Tibial nerve (tissue), 4 donors: ENCODE data around the gene TAGLN2. TPM values are rescaled to one million over a fixed set of nuclear protein-coding genes. Genes with fewer than 3 reads are reported as not detected.

Experiments
- DNase-seq, 2 donors: peaks; one replicate each; pipeline ENCODE4 v3.0.0-alpha.2; 2019; ENCODE audit warnings: low spot score in 2 of 2
- H3K27ac ChIP-seq, 4 donors: fragments of 200-600 bp; sonication (generic) in 3 of 4; one replicate each; pipeline ENCODE4 v1.5.1; 2017 to 2019; ENCODE audit warnings: mild to moderate bottlenecking in 1 of 4
- H3K27me3 ChIP-seq, 2 donors: fragments of 200-600 bp; sonication (generic) in 1 of 2; one replicate each; pipeline versions ENCODE4 v1.5.1 to v1.6.0; 2017 to 2019
- H3K36me3 ChIP-seq, 3 donors: fragments of 200-600 bp; sonication (generic); one replicate each; pipeline ENCODE4 v1.5.1; 2018 to 2019
- H3K4me1 ChIP-seq, 4 donors: fragments of 200-600 bp; sonication (generic) in 3 of 4; one replicate each; pipeline ENCODE4 v1.5.1; 2017 to 2019
- H3K4me3 ChIP-seq, 4 donors: fragments of 200-600 bp; sonication (generic) in 3 of 4; one replicate each; pipeline ENCODE4 v1.5.1; 2017 to 2019; ENCODE audit warnings: mild to moderate bottlenecking in 1 of 4, moderate library complexity in 1 of 4
- H3K9me3 ChIP-seq, 4 donors: fragments of 200-600 bp; sonication (generic) in 3 of 4; one replicate each; pipeline ENCODE4 v1.5.1; 2017 to 2019
- EP300 ChIP-seq, 2 donors: sonication (generic); formaldehyde crosslinking; IDR thresholded peaks; one replicate each; pipeline ENCODE4 v1.6.1; 2017; ENCODE audit warnings: antibody characterized with exemption in 2 of 2, mild to moderate bottlenecking in 1 of 2
- POLR2A ChIP-seq, 2 donors: fragments of 450-650 bp; IDR thresholded peaks; one replicate each; pipeline ENCODE4 v1.6.1; 2017; ENCODE audit warnings: antibody characterized with exemption in 2 of 2, mild to moderate bottlenecking in 2 of 2, moderate library complexity in 2 of 2
- WGBS, 2 donors: methylation state at CpG; one replicate each; pipeline ENCODE4 v1.1.5; 2018; 5-methylcytosine and 5-hydroxymethylcytosine counted together
- total RNA-seq, 4 donors: library from RNA; depleted of rRNA; stranded (reverse); fragments of >200 nt; gene quantifications; one replicate each; pipeline ENCODE4 v1.1.0, GENCODE V29; 2016
- TF ChIP-seq, protein P1 (sequence below), 5 experiments: fragments of 200-600 bp in 3 of 5; fragments of 450-650 bp in 2 of 5; sonication (generic) in 3 of 5; IDR thresholded peaks; one replicate each; pipeline ENCODE4 v1.5.1; 2016 to 2019; ENCODE audit warnings: antibody characterized with exemption in 5 of 5, mild to moderate bottlenecking in 3 of 5, moderate library complexity in 2 of 5

TAGLN2 gene
- total RNA-seq, 4 donors from 2014 or later = 149 to 205 (median 168) TPM

DNA sequence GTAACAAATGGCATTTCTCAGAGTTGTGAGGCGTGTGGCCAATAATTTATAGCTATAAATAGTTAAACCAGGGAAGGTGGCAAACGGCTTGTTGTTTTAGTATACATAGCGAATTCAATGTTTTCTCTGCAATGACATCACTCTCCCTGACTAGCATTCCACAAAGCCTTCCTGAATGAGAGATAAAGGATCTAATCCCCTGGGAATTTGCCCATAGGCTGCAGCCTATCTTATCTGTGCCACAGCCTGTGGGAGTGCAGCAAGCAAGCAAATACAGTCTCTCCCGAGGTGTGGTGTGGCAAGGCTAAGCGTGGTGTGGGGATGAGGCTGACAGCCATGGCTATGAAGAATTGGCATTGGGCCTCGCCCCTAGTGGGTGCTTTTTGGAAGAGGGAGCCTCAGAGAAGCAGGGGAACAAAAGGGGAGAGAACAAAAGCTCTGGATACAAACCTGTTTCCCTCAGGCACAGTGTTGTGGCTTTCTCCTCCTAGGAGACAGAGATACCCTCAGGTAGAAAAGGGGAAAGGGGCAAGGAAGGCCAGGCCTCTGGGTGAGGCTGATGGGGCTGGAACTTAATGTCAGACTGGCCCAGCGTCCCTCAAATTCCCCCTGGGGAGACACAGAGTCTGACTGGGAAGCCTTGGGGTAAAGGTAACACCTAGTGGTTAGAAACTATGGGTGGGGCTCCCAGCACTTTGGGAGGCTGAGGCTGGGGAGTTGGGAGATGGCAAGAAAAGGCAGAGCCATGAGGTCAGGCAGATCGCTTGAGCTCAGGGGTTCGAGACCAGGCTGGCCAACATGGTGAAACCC lies 8.9 kb downstream of the TAGLN2 start:
- Histone ChIP-seq H3K27me3 (no peaks in the 10 kb centered on the region), H3K27ac (peak overlapping the region in 1 of 4 donors; percentile 45), H3K4me3 (no peak overlapping the region), H3K4me1 (peaks cover 0 to 44% (median under 1%) of the 10 kb centered on the region in 4 donors), H3K9me3 (no peaks in the 10 kb centered on the region), H3K36me3 (peaks cover 0 to 58% (median 19%) of the 10 kb centered on the region in 3 donors)
- TF ChIP-seq POLR2A (IDR thresholded peaks at IDR 0.05) (no peak), EP300 (IDR thresholded peaks at IDR 0.05) (no peak)
- TF ChIP-seq, protein P1, sequence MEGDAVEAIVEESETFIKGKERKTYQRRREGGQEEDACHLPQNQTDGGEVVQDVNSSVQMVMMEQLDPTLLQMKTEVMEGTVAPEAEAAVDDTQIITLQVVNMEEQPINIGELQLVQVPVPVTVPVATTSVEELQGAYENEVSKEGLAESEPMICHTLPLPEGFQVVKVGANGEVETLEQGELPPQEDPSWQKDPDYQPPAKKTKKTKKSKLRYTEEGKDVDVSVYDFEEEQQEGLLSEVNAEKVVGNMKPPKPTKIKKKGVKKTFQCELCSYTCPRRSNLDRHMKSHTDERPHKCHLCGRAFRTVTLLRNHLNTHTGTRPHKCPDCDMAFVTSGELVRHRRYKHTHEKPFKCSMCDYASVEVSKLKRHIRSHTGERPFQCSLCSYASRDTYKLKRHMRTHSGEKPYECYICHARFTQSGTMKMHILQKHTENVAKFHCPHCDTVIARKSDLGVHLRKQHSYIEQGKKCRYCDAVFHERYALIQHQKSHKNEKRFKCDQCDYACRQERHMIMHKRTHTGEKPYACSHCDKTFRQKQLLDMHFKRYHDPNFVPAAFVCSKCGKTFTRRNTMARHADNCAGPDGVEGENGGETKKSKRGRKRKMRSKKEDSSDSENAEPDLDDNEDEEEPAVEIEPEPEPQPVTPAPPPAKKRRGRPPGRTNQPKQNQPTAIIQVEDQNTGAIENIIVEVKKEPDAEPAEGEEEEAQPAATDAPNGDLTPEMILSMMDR (IDR thresholded peaks at IDR 0.05) = no peak
- no peak for DNase-seq
- whole genome bisulfite sequencing, 2 donors = 52 to 61% methylated on average over 9 of the region's 9 CpGs

- H3K27me3 ChIP-seq = no peaks in the 10 kb centered on the region
- WGBS, 2 donors = 43 to 50% methylated on average over 5 of the region's 5 CpGs
- H3K36me3 ChIP-seq = peaks cover 0 to 56% (median 19%) of the 10 kb centered on the region in 3 donors
- H3K4me3 ChIP-seq = no peak overlapping the region
- peaks cover 0 to 46% (median 6%) of the 10 kb centered on the region in 4 donors for H3K4me1 ChIP-seq
- TF ChIP-seq EP300 (IDR thresholded peaks at IDR 0.05) (no peak), POLR2A (IDR thresholded peaks at IDR 0.05) (no peak)
- TF ChIP-seq, protein P1 (IDR thresholded peaks at IDR 0.05) = no peak
- no peaks in the 10 kb centered on the region for H3K9me3 ChIP-seq
- no peak for DNase-seq
- peak overlapping the region in 1 of 4 donors; percentile 45 for H3K27ac ChIP-seq
Observed at GRCh38 chr1:159915571-159916241, 9.6 kb downstream of the TAGLN2 start.

GRCh38 chr1:159914252-159915018 lies 10.9 kb downstream of the TAGLN2 start:
- 84 to 85% methylated on average over 10 of the region's 10 CpGs for WGBS, 2 donors
- Histone ChIP-seq H3K4me1 (peaks cover 0 to 47% (median 11%) of the 10 kb centered on the region in 4 donors), H3K27me3 (no peaks in the 10 kb centered on the region), H3K36me3 (peaks cover 0 to 43% (median 12%) of the 10 kb centered on the region in 3 donors), H3K27ac (no peak overlapping the region), H3K4me3 (no peak overlapping the region), H3K9me3 (no peaks in the 10 kb centered on the region)
- no peak for TF ChIP-seq POLR2A (IDR thresholded peaks at IDR 0.05)
- no peak for TF ChIP-seq EP300 (IDR thresholded peaks at IDR 0.05)
- TF ChIP-seq, protein P1 (IDR thresholded peaks at IDR 0.05) = no peak
- DNase-seq = no peak

DNA sequence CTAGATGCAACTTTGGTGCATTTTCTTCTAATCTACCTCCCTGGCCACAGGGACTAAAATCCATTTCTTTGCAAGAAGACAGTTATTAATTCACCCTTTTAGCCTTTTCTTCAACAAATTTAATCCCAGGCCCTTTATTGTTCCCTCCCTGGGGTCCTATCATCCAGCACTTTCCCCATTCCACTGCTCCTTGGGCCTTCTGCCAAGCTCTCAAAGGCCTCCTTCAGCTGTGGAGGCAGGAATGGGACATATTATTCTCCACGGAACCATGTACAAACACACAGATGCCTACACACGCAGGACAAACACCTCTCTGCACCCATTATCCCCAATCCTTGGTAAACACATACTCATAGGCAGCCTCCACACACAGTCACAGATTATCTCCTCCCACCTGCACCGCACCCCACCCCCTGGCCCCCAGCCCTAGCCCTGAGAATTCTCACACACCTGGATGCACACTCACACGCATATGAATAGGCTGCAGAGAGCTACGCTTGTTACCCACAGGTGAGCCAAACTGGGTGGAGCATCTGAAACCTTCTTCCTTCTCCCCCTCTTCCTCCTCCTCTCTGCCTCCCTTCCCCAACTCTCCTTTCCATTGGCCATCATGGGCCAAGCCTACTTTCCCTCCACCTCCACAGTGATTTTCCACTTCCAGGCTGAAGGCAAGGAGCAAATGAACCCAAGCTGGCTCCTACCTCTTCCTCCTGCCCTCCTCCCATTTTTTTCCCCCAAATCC lies 11.7 kb downstream of the TAGLN2 start:
- 53 to 61% methylated on average over 5 of the region's 5 CpGs for WGBS, 2 donors
- Histone ChIP-seq H3K4me3 (no peak overlapping the region), H3K36me3 (peaks cover 0 to 35% (median 4%) of the 10 kb centered on the region in 3 donors), H3K27me3 (no peaks in the 10 kb centered on the region), H3K27ac (no peak overlapping the region), H3K9me3 (no peaks in the 10 kb centered on the region), H3K4me1 (peaks cover 0 to 47% (median 11%) of the 10 kb centered on the region in 4 donors)
- TF ChIP-seq, protein P1 (IDR thresholded peaks at IDR 0.05) = no peak
- TF ChIP-seq POLR2A (IDR thresholded peaks at IDR 0.05) = no peak
- TF ChIP-seq EP300 (IDR thresholded peaks at IDR 0.05) = no peak
- DNase-seq = no peak
